HG02798 (cell line): ENCODE data around the gene TTC31.
A peak's percentile ranks its signal among the peaks of the same experiment; 100 is the strongest.
"Not testable (repeated sequence)": the region's sequence is repeated elsewhere in the genome, so short reads cannot be mapped to it uniquely, and the experiment has no call there.

Experiments used
- ATAC-seq: cut with Tn5 transposase; IDR thresholded peaks from one replicate; pipeline ENCODE4 v1.9.1; 2021; ENCODE audit warnings: mild to moderate bottlenecking; ENCODE audit not compliant: unreplicated experiment, poor library complexity

TTC31 gene

GRCh38 chr2:74454654-74455511 lies 28.0 kb upstream of the TTC31 start, which contains the start of gene INO80B:
INO80B (plus strand) TSS chr2:74455087; CDS start chr2:74455117, 30 bp downstream.
- peak; percentile 55 for ATAC-seq

- no peak for ATAC-seq
Measured at GRCh38 chr2:74457129-74457548, 25.7 kb upstream of the TTC31 start.

- peak; percentile 41 for ATAC-seq
Measured at GRCh38 chr2:74457549-74458131, 25.2 kb upstream of the TTC31 start.

GRCh38 chr2:74458132-74458937 lies 24.5 kb upstream of the TTC31 start, which contains the start of gene WBP1:
WBP1 (plus strand) TSS chr2:74458438; CDS start chr2:74458603, 165 bp downstream.
- peak; percentile 86 for ATAC-seq

DNA sequence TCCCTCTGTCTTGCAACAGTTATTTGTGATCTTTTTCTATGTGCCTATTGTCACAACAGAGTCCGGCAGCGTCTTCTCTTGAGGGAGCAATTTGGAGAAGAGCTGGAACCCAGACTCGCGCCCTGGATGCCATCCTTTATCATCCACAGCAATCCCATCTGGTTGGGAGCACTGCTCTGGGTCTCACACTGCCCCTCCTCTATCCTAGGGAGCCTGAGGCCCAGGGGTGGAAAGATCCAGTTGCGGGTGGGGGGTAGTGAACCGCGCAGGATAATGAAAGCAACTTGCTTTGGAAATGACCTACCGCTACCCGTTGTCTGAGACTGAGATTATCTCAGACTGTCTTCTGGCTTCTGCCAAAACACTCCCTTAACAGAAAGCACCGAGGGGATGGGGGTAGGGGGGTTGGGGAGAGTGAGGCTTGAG lies 23.9 kb upstream of the TTC31 start:
- ATAC-seq, result no peak

GRCh38 chr2:74459503-74460118 lies 23.3 kb upstream of the TTC31 start:
- ATAC-seq, result not testable (repeated sequence)

DNA sequence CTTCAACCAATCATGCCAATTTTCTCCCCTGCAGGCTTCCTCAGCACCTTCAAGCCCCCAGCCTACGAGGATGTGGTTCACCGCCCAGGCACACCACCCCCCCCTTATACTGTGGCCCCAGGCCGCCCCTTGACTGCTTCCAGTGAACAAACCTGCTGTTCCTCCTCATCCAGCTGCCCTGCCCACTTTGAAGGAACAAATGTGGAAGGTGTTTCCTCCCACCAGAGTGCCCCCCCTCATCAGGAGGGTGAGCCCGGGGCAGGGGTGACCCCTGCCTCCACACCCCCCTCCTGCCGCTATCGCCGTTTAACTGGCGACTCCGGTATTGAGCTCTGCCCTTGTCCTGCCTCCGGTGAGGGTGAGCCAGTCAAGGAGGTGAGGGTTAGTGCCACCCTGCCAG lies 22.7 kb upstream of the TTC31 start:
- not testable (repeated sequence) for ATAC-seq

GRCh38 chr2:74461187-74462053 lies 21.5 kb upstream of the TTC31 start:
- ATAC-seq, result no peak

DNA sequence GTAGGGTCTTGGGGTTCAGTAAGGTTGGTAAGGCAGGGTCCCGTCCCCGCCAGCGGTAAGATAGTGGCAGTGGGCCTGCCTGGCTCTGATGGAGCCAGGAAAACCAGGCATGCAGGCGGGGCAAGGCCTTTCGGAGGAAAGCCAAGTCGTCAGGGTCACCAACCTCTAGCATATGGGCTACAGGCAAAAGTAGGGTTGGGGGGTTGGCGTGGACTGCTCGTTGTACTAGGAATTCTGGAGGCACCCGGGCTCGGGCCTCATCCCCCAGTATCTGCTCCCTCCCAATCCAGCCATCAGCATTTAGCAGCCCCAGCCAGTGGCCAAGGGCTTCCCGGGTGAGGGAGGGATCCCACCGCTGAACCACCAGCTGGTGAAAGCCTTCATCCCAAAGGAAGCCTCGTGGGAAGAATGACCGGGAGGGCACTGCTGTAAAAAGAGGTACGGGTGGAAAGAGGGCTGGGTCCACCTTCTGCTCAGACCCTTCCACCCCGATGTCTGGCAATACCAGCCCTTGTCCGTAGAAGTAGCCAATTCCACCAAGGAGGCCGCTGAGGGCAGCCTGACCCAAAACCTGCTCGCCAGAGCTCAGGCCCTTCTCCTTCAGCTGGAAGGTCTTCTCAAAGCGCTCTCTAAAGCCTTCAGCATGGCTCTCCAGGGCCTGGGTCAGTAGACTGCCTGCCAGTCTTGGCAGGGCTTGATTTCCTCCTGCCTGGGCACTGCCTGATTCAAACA lies 20.7 kb upstream of the TTC31 start:
- ATAC-seq, result no peak

DNA sequence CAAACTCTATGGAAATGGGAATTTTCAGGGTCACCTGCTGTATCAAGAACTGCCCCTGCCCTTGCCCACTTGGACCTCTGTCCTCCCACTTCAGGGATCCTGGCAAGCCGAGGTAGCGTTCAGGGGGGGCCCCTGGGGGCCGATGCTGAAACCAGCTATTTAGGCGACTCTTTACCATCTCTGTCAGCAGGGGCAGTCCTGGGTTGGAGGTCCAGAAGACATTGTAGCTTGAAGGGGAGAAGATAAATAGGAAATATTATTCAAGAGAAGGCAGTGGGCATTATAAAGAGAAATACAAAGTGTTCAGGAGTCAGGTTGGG lies 20.1 kb upstream of the TTC31 start:
- ATAC-seq, result no peak

GRCh38 chr2:74464406-74464805 lies 18.5 kb upstream of the TTC31 start:
- ATAC-seq, result no peak

DNA sequence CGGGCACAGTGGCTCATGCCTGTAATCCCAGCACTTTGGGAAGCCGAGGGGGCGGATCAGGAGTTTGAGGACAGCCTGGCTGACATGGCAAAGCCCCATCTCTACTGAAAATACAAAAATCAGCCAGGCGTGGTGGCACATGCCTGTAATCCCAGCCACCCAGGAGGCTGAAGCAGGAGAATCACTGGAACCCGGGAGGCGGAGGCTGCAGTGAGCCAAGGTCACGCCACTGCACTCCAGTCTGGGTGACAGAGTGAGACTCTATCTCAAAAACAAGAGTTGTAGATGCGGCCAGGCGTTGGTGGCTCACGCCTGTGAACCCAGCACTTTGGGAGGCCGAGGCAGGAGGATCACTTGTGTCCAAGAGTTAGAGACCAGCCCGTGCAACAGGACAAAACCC lies 12.1 kb upstream of the TTC31 start:
- not testable (repeated sequence) for ATAC-seq

DNA sequence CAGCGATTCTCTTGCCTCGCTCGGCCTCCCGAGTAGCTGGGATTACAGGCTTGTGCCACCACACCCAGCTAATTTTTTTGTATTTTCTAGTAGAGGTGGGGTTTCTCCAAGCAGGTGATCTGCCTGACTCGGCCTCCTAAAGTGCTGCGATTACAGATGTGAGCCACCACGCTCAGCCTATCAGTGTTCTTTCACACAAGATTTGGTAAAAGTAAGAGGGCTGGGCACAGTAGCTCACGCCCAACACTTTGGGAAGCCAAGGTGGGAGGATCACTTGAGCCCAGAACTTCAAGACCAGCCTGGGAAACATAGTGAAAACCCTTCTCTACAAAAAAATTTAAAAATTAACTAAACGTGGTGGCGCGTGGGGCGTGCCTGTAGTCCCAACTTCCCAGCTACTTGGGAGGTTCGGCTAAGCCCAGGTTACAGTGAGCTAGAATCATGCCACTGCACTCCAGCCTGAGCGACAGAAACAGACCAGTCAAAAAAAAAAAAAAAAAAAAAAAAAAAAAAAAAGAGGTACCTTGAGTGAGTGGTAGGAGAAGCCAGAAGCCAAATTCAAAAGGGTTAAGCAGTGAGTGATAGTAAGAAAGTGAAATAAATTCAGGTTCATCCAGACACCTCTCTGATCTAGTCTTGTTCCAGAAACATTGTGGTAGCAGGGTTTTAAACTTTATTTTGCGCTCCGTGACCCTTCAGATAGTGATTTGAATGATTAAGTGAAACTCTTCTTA lies 11.4 kb upstream of the TTC31 start:
- no peak for ATAC-seq

DNA sequence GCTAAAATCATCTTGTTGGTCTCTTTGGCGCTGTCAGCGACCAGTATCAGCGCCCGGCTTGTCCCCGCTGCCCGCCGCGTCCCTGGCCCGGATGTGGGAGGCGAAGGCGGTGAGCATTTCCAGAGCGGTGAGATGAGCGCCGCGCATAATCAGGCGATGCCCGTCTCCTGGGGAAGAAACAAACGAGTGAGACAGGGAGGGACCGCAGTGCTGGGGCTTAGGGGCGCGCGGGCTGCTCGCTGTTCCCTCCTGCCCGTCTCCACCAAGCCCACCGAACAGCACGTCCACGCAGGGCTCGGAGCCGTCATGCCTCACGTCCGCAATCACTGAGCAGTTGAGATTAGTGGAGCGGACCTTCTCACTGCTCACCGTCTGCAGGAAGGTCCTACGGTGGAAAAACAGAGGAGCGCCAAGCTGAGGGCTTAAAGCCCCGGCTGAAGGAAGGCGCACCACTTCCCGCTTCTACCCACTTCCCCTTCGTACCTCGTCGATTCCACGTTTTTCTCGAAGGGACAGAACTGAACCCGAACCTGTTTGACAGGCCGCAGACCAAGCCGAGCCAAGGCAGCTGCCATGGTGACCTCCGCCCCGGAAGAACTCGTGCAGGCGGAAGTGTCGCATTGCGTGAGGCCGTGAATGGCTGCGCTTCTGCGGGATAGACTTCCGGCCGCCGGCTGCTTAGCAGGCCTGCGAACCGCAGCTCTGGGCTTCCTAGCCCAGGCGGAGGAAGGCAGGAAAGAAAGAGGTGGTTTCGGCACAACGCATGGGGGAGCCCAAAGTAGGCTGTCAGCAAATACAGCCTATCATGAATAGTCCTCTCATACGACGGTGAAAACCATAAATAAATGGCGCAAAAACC lies 10.6 kb upstream of the TTC31 start, which contains the start of gene MRPL53:
TSS of gene MRPL53 (minus strand) at position 595 of the 859 bp plus-strand sequence. CDS start at position 575, 20 bp downstream.
- peak; percentile 94 for ATAC-seq

- no peak for ATAC-seq
Measured at GRCh38 chr2:74472945-74473258, 10.0 kb upstream of the TTC31 start.

- ATAC-seq, result no peak
Measured at GRCh38 chr2:74474481-74474880, 8.4 kb upstream of the TTC31 start.

DNA sequence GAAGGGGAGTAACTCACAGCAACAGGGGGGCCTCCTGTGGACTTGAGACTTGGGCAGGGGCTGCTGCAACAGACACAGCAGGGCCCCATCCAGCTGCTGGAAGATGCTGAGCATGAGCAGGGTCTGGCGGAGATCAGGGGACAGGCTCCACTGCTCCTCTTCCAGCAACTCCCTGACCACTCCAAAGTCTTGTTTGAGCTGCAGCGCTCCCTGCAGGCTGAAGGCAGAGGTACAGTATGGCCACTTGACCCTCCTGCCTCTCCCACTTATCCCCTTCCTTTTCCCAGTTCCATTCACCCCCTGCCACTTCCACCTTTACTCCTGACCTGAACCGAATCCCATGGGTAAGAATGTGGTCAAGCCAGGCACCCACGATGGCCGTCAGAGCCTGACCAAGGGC lies 8.0 kb upstream of the TTC31 start:
- no peak for ATAC-seq
